ENCODE data around the gene RAPGEF6.
"Not testable (repeated sequence)": the region's sequence is repeated elsewhere in the genome, so short reads cannot be mapped to it uniquely, and the experiment has no call there.

RAPGEF6 gene

DNA sequence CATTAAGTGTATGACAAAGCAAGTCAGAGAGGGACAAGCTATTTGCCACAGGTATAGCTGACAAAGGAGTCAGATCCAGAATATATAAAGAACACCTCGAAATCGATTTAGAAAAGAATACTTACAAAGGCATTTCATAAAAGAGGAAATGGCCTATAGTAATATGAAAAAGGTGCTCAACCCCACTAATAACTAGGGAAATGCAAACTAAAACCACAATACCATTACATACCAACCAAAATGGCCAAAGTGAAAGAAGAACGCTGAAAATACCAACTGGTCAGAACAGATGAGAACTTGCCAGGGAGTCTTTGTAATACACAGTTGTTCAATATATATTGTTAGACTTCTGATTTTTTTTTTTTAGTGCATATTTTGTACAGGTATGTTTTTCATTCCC is 218.3 kb downstream of the RAPGEF6 start:
- no peak for DNase-seq

DNA sequence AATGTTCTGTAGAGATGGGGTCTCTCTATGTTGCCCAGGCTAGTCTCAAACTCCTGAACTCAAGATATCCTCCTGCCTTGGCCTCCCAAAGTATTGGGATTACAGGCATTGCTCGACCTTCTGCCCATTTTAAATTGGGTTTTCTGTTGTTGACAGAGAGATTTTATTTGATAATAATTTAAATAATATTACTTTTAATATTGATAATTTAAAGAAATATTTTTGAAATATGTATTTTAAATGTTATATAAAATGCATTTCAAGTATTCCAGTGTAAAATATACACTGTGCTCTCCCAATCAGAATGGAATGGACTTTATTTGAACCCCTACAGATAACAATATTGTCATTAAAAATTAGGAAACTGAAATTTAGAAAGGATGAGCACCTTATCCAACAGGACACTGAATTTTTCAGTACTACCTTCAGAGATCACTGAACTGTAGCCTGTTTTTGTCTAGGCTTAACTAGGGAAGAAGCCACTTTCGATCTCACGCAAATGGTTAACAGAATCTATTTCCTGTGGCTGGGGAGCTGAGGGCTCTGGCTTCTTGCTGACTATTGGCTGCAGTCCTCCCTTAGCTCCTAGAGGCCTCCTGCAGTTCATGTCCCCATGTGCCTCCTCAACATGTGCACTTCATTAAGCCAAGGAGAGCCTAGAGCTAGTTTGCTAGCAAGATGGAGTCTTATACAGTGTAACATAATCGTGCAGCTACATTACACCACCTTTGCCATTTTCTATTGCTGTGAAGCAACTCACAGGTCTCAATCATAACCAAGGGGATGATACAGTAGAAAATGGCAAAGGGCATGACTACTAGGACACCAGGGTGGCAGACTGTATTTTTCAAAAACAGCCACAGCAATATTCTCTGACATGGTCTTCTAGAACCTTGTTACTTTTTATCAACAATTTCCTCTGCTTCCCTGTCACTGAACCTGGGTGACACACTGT is 221.1 kb downstream of the RAPGEF6 start:
- DNase-seq, result no peak

DNA sequence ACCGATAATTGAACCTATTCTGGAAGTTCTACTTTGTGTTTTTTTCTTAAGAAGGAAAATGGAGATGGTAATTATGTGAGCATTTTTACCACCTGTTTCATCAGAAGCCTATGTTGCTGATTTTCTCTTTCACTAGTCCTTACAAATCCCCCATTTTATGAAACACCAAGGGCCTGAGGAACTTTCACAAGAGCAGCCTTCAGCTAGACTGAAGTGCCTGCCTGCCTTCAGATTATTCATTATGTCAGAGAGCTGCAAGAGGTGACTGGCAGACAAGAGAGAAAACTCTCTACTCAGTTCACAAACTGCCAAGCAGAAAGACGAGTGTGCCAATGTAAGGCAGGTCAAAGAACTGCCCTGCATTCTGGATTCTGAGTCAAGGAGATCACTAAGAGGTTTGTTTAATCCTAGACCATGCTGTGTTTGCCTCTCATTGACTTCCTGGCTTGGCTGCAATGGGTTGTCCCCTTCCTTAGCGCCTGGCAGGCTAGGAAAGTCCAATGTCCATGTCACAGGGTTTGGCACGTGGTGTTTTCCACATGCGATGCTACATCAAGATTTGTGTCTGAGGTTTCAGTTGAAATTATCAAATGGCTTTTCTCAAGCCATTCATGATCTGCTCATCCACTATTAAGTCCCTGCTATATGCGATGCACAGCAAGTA is 227.9 kb downstream of the RAPGEF6 start:
- DNase-seq, result no peak

DNA sequence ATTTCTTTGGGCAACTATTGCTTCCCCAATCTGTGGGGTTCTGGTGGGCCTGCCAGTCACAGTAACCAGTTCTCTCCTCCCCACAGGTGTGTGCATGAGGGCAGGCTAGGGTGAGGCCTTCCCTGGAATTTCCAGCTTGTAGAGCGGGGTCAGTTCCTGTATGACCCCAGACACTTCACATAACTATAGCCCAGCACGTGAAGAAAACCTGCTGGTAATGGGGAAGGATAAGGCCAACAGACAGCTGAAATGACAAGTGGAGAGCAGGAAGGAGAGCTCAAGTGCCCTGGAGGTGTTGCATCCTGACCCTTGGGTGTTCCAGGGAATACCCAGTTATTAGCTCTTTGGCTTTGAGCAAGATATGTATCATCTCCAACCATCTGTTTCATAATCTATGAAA is 229.0 kb downstream of the RAPGEF6 start:
- no peak for DNase-seq

DNA sequence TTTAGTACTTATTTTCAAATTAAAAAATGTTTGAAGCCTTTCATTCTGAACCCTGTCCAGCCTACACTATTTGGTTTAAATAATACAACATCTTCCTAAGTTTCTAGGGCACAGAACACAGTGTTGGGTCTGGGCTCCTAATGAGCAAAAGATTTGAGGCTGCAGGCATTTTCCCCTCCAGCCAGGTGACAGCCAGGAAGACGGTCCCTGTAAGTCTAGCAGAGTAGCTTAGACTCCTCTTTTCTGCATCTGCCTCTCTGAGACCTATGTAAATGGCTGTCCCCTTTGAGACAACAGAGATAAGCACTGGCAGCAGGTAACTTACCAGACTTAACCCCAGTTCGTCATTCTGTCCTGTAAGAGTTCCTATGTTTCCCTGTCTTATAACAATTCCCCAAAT is 229.4 kb downstream of the RAPGEF6 start:
- DNase-seq, result no peak

DNA sequence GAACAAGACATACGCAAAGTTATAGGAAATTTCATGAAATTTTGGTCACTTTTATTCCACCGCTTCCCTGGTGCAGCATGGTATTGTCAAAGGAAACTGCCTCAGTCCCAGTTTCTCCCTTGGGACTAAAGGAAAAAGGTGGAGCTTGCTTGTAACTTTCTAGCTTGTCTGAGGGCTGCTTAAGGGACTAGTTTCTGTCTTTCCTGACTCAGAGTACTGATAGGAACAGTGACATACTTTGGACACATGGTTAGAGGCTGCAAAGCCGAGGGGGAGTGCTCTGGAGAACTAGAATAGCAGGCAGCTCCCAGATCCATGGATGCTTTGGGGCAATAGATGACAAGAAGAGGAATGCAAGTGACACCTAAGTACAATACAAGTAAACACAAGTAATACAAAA is 234.4 kb downstream of the RAPGEF6 start:
- no peak for DNase-seq

DNA sequence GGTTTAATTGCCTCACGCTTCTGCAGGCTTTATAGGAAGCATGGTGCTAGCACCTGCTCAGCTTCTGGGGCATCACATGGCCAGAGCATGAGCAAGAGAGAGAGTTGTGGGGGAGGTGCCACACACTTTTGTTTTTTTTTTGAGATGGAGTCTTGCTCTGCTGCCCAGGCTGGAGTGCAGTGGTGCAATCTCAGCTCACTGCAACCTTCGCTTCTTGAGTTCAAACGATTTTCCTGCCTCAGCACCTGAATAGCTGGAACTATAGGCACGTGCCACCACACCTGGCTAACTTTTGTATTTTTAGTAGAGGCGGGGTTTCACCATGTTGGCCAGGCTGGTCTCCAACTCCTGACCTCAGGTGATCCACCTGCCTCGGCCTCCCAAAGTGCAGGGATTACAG is 236.0 kb downstream of the RAPGEF6 start:
- DNase-seq, result not testable (repeated sequence)

DNA sequence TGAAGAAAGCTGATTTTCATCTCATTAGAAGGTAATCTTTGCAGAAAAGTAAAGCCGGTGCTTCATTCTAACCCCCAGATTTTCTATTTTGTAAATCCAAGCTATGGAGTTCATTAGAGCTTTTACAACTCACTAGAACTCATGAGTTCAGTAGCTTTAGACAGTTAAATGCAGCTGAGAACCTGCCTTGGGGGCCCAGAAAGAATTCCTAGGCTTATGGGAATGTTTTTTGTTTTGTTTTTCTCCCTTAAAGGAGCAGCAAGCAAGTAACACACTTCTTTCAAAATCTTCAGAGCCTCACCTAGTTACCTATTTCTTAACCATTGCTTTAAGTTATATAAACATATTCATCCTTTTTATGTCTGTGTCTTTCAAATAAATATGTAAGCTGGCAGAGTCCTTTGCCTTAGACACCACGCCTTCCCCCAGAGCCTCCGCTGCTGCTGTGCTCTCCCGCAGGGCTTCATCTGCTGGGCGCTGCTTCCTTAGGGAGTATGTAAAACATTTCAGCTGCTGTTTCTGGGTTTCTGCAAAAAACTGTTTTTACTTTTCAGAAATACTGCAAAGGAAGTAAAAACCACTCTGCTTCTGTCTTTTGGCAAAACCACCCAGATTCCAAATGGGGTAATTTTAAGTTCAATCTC is 238.3 kb downstream of the RAPGEF6 start:
- no peak for DNase-seq

DNA sequence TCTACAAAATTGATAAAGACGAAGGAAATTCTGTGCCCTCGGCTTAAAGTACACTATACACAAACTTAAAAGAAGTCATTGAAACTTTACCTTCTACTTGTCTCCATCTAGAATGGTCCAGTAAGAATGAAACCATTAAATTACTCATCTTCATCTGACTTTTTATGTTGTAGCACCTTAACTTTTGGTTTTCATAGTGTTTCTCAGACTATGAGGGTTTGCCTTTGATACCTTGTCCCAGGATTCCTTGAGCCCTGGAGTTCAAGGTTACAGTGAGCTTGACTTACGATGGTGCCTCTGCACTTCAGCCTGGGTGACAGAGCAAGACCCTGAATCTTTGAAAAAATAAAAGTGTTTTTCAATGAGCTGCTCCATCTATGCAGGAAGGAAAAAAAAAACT is 239.0 kb downstream of the RAPGEF6 start:
- no peak for DNase-seq

DNA sequence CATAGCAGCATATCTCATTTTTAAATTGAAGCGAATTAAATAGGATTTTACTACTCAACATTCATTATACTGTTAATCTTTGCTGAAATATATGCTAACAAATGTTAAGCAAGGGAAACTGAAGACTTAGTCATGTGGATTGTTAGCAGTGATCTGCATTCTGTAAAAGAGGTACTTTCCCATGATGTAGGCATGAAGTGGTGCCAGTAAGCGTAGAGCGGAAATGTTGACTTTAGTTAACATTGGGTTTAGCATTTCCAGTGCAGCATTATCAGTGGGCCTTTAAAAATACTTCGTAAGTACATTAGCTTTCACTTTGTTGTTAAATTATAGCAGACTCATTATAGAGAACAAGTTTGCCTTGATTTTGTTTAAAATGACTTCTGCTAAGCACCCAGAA is 240.9 kb downstream of the RAPGEF6 start:
- DNase-seq, result peak; percentile 54

DNA sequence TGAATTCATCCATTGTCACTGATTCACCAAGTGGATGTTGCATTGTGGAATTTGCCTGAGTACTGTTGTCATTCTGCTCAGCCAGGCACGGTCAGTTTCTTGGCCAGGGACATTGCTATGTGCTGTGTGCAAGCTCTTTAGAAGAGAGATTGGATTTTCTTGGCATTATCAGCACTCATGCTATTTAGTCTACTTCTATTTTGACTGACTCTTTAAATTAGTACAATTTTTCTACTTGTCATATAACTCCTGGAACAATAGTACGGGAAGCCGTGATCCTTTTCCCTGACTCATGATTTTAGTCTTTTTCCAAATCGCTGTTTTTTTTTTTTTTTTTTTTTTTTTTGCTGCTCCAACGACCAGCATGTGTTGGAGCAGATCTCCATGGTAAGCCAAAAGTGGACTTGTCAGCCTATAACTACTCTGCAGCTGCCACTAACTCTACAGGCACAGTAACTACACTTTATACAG is 241.5 kb downstream of the RAPGEF6 start:
- no peak for DNase-seq

DNA sequence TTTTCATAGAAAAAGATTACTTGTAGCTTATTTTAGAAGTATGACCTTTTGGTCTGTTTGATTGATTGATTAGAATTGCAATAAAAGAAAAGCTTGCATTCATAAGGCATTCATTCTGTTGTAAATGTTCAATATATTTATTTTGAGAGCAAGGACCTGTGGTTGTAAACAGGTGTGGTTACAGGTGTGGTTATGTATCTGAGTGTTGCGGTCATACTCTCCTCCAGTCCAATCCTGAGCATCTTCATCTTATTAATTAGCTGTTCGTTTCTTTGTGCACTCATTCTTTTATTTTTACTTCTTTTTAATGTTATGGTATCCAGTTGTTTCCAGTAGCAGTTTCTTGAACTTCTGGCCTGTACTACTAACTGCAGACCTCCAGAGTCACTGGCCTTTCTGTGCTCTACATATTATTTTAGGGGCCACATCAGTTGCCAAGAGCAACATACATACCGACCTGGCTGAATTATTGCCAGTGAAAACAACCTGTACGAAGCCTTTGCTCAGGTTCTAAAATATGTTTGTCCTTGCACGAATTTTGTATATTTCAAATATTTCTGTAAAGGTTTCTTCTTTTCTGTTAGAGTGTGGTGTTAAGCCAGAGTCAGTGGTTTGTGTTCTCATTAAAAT is 242.4 kb downstream of the RAPGEF6 start:
- DNase-seq, result no peak

DNA sequence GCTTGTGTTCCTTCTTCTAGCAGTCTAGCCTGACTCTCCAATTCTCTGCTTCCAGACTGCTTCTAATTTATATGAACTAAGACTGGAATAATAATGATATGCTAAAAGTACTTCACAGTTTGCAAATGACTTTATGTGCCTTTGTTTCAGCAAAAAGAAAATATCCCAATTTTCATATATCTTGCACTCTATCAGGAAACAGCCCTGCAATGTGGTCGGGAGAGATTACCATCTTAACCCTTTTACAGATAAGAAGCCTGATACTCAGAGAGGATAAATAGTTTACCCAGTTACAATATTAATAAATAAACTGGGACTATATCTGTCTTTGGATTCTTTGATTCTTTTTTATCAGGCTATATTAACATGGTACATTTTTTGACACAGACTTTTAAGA is 245.2 kb downstream of the RAPGEF6 start:
- DNase-seq, result no peak

DNA sequence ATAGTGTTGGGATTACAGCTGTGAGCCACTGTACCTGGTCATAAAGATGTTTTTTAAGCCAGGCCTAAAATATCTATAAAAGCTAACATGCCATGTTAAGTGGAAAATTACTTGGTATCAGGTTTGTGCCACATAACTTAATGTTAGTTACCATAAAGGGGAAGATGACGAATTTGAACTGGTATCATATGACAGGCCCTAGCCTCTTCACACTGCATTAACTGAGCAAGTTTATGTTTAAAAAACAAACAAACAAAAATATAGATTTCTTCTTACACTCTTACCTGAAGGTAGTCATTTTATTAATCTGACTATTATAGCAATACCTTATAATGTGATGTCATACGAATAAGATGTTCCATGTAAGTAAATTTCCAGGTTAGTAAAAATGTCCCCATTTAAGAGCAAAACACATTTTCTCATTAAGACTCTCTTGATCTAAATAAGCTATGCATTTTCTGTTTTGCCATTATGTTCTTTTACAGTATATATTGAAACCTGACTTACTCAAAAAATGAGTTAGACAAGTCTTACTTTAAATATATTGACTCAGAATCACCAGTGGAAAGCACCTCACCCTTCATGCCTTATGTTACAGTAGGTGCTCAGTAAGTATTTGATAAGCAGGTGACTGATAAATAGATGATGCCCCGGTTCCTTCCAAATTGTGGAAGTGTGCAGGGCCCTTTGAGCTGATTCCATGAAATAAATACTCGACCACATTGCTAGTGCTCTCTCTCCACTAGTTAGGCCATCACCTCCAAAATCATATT is 245.7 kb downstream of the RAPGEF6 start:
- DNase-seq, result no peak

DNA sequence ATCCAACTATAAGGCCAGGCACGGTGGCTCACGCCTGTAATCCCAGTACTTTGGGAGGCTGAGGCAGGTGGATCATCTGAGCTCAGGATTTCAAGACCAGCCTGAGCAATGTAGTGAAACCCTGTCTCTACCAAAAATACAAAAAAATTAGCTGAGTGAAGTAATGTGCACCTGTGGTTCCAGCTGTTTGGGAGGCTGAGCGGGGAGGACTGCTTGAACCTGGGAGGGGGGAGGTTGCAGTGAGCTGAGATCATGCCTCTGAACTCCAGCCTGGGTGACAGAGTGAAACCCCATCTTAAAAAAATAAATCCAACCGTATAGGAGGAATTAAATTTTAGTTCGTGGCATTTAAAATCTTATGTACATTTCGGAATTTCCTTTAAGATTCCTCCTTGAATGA is 247.8 kb downstream of the RAPGEF6 start:
- DNase-seq, result no peak

DNA sequence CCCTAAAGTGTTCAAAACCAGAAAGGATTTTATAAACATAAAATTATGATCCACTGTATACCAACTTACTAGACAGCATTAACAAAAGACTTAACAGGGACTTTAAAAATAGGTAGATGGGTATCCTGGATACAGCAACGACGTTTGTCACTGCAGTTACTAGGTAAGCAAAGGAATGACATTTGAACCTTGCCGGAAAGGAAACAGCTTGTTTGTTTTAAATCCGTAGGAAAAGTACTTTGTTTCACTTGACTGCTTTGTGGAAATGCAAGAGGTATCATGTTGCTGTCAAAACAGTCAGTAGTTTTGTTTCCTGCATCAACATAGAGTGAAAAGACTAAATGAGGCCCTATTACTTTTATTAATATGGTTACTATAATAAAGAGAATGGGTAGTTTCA is 248.2 kb downstream of the RAPGEF6 start:
- DNase-seq, result no peak

DNA sequence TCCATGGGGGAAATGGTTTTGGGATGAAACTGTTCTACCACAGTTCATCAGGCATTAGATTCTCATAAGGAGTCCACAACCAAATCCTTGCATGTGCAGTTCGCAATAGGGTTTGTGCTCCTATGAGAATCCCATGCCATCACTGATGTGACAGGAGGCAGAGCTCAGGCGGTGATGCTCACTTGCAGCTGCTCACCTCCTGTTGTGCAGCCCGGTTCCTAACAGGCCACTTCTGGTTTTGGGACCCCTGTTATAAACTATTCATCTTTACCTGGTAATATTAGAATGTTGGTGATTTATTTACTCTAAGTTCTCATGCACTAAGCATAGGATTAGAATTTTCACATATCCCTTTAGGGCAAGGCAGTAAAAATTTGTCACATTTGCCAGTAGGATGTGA is 248.9 kb downstream of the RAPGEF6 start:
- DNase-seq, result no peak

DNA sequence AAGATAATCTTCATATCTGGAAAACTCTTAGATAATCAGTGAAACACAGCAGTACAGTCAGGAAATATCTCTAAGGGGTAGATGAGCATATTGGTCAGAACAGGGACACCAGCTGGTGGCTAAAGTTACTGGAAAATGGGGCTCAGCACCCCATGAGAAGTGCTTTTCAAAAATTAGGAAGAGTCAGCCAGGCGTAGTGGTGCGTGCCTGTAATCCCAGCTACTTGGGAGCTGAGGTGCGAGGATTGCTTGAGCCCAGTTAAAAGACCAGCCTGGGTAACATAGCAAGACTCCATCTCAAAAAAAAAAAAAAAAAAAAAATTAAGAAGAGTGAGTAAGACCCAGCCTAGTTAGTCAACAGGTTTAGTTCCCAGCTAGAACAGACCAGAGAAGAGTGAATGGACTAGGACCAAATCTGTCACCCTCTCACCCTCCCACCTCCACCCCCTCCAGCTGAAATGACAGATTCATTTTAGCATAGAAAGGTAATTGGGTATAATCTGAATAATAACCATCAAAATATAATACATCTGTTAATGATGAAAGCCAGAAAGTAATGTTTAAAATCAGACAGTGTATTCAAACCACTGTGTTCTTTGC is 250.3 kb downstream of the RAPGEF6 start:
- no peak for DNase-seq

DNA sequence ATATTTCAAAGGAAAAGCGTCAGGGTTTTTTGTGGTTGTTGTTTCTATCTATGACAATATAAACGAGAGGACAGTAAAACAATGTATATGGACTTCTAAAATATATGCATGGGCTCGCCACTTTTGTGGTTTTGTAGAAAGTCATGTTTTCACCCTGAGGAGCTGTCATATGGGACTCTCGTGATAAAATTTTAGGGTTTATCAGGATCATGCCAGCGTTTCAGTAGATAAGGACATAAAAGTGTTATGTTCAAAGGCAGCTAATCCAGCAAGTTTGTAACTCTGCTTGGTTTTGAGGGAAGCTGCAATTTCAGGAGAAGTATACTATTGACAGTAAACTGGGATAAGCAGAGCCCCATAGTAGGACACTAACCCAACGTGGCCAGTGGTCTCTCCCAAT is 250.9 kb downstream of the RAPGEF6 start:
- DNase-seq, result no peak

DNA sequence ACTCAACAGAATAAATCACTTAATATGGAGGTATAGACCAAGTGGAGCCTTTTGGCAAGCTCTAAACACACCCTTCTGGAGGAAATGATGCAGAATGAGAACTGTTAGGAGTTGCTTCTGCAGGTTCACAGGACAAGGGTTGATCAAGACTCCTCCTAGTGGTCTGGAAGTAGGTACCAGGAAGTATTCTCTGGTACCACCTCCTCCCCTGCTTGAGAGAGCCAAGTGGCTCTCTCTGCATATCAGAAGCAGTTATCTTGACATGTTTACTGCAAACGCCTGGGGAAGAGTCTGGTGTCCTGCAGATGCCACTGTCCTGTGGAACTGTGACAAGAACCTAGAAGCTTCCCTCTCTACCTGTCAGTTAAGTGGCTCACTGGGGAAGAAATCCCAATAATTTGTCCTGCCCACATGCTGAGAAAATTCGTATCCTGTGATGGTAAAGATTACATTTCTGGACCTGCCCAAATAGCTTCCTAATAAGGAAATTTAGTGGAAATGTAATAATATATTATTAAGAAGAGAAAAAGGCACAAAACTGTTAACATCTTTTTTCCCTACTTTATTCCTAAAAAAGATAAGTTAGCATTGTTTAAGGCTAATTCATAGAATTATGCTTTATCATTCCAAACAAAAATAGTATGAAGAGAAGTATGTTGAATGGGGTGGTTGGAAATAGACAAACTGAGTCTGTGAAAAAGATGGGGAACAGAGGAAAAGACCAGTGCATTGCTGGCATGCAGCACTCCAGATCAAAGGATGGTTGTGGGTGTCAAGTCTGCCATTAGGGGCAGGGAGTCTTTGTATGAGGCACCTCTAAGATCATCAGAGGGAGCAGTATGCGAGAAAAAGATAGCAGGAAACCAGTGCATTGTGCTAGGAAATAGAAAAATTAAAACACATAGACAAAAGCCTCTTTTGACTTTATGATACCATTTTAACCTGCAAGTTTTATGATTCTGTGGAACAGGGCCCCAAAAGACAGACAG is 252.3 kb downstream of the RAPGEF6 start:
- peak; percentile 80 for DNase-seq

DNA sequence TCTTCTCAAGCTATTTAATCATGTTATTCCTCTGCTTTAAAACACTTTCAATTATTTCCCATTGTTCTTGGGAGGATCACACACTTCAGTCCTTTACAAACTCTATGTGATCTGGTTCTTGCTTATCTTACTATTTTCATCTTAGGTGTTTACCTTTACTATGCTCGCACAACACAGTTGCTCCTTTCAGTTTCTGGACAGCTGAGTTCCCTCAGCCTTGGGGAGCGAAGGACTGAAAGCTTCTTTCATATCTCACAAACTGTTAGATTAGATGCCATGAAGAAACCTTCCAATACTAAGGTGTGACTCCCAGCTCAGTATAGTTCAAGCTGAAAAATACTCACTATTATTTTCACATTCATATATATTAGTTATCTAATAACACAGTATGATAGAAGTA is 253.3 kb downstream of the RAPGEF6 start:
- DNase-seq, result no peak
